Spleen (tissue), 11 donors: ENCODE data around the gene A4GNT. TPM values are rescaled to one million over a fixed set of nuclear protein-coding genes. Genes with fewer than 3 reads are reported as not detected.

Experiments
- DNase-seq: peaks from one replicate; pipeline ENCODE4 v3.0.0-alpha.2; 2020
- H3K27ac ChIP-seq, 8 donors: fragments of 200-600 bp; sonication (generic) in 7 of 8; 1 replicate in 4 of 8; 2 replicates in 4 of 8; pipeline versions ENCODE4 v1.5.0 to v1.8.0; 2016 to 2021; ENCODE audit warnings: inconsistent platforms in 4 of 8, mild to moderate bottlenecking in 4 of 8, moderate library complexity in 1 of 8
- H3K27me3 ChIP-seq, 7 donors: fragments of 200-600 bp; sonication (generic) in 6 of 7; replicated peaks in 1 of 7; 1 replicate in 4 of 7; 2 replicates in 3 of 7; pipeline versions ENCODE4 v1.5.0 to v1.8.0; 2016 to 2021; ENCODE audit warnings: inconsistent platforms in 3 of 7, mild to moderate bottlenecking in 1 of 7
- H3K36me3 ChIP-seq, 6 donors: fragments of 200-600 bp; sonication (generic) in 5 of 6; 1 replicate in 4 of 6; 2 replicates in 2 of 6; pipeline versions ENCODE4 v1.5.0 to v1.8.0; 2016 to 2021; ENCODE audit warnings: inconsistent platforms in 2 of 6
- H3K4me1 ChIP-seq, 6 donors: fragments of 200-600 bp; sonication (generic) in 5 of 6; 1 replicate in 3 of 6; 2 replicates in 3 of 6; pipeline versions ENCODE4 v1.5.0 to v1.8.0; 2016 to 2021; ENCODE audit warnings: inconsistent platforms in 3 of 6
- H3K4me3 ChIP-seq, 8 donors: fragments of 200-600 bp; sonication (generic) in 7 of 8; 1 replicate in 4 of 8; 2 replicates in 4 of 8; pipeline versions ENCODE4 v1.5.0 to v1.8.0; 2016 to 2021; ENCODE audit warnings: inconsistent platforms in 4 of 8, mild to moderate bottlenecking in 4 of 8, moderate library complexity in 2 of 8
- H3K9me3 ChIP-seq, 8 donors: fragments of 200-600 bp; sonication (generic) in 7 of 8; 1 replicate in 4 of 8; 2 replicates in 4 of 8; pipeline versions ENCODE4 v1.5.0 to v1.8.0; 2016 to 2021; ENCODE audit warnings: inconsistent platforms in 4 of 8
- CTCF ChIP-seq, 11 experiments: fragments of 200-600 bp in 7 of 11; fragments of 450-650 bp in 4 of 11; sonication (generic) in 4 of 11; IDR thresholded peaks in 8 of 11; conservative IDR thresholded peaks in 3 of 11; 1 replicate in 7 of 11; 2 replicates in 4 of 11; pipeline versions ENCODE4 v1.4.0 to v1.8.0; 2016 to 2021; ENCODE audit warnings: antibody characterized with exemption in 11 of 11, inconsistent platforms in 4 of 11, mild to moderate bottlenecking in 1 of 11
- POLR2A ChIP-seq, 3 donors: fragments of 450-650 bp; IDR thresholded peaks; one replicate each; pipeline ENCODE4 v1.5.1; 2017; ENCODE audit warnings: antibody characterized with exemption in 3 of 3, mild to moderate bottlenecking in 1 of 3
- POLR2AphosphoS5 ChIP-seq, 3 donors: sonication (generic); formaldehyde crosslinking; IDR thresholded peaks; one replicate each; pipeline ENCODE4 v1.5.1; 2017; ENCODE audit warnings: antibody characterized with exemption in 3 of 3
- WGBS, 5 donors: extraction: QIAGEN DNeasy Blood & Tissue Kit in 3 of 5; methylation state at CpG; one replicate each; pipeline versions ENCODE4 v1.1.5 to v1.1.7; 2013 to 2018; 5-methylcytosine and 5-hydroxymethylcytosine counted together
- intact Hi-C: fragments of 100-400 bp; cut with DNase I; formaldehyde crosslinking; loops from one replicate; pipeline ENCODE4 v1.15.0; 2023; ENCODE audit warnings: low total_unique reads
- polyA plus RNA-seq, 3 donors: library from polyadenylated mRNA; stranded (reverse); fragments of 200-250 nt; gene quantifications; one replicate each; pipeline ENCODE4 v1.2.1, GENCODE V29; 2013
- total RNA-seq, 7 donors: library from RNA; depleted of rRNA in 3 of 7; stranded (reverse); fragments of >200 nt in 3 of 7; fragmentation: NEBNext Ultra II Directional in 4 of 7; extraction: Animal tissue kit (Norgen Biotek cat#: 25700) in 4 of 7; gene quantifications; one replicate each; pipeline versions ENCODE4 v1.1.0 to v1.2.1, GENCODE V29; 2016 to 2021
- donor health status: healthy with polysubstance abuse.
- donor health status: DM: no; HTN: no; CAD: no; lungs with moderate emphysema.
- donor health status: DM: no; HTN: no; CAD: no.
- donor health status: Bipolar disorder and iron deficiency.
- donor health status: healthy.
- donor health status: DM: no; HTN: no; CAD: no.
- donor health status: DM: yes; HTN: yes; CAD: no.

The A4GNT gene
- total and polyA plus RNA-seq, 10 donors, result not detected

GRCh38 chr3:138114988-138115971 lies 16.9 kb downstream of the A4GNT start, which contains the start of gene DZIP1L:
Gene DZIP1L, minus strand, starts transcription at chr3:138115608. Its CDS starts 11,637 bp downstream, at chr3:138103971.
- peak; percentile 92 for DNase-seq
- WGBS, 5 donors, result 1 to 2% (median 1%) methylated on average over 44 to 86 of the region's 86 CpGs
- H3K27ac ChIP-seq, result peak within 1 kb of the TSS; percentile 62 to 84 (median 79)
- peaks cover 0 to 30% (median 2%) of the 10 kb centered on the region in 7 donors for H3K27me3 ChIP-seq
- H3K9me3 ChIP-seq, result no peaks in the 10 kb centered on the region
- peaks cover 2 to 44% (median 23%) of the 10 kb centered on the region in 6 donors for H3K4me1 ChIP-seq
- TF ChIP-seq POLR2AphosphoS5 (IDR thresholded peaks at IDR 0.05) (peak in 2 of 3 donors; percentile 61 to 64), POLR2A (IDR thresholded peaks at IDR 0.05) (no peak), CTCF (IDR thresholded peaks at IDR 0.05 in 8 of 11, conservative IDR thresholded peaks at IDR 0.05 in 3 of 11) (peak in 9 of 11 experiments; percentile 18 to 81 (median 67))
- H3K4me3 ChIP-seq, result peak within 1 kb of the TSS; percentile 49 to 83 (median 68)
- H3K36me3 ChIP-seq, result no peaks in the 10 kb centered on the region
- intact Hi-C loops, result no loop called here

- WGBS, 5 donors, result 22 to 40% (median 30%) methylated on average over 9 of the region's 9 CpGs
- TF ChIP-seq CTCF (IDR thresholded peaks at IDR 0.05 in 8 of 11, conservative IDR thresholded peaks at IDR 0.05 in 3 of 11), result no peak
- no peak for TF ChIP-seq POLR2A (IDR thresholded peaks at IDR 0.05)
- TF ChIP-seq POLR2AphosphoS5 (IDR thresholded peaks at IDR 0.05), result no peak
- Histone ChIP-seq H3K4me3 (peak overlapping the region; percentile 49 to 83 (median 68)), H3K9me3 (no peaks in the 10 kb centered on the region), H3K36me3 (no peaks in the 10 kb centered on the region), H3K27me3 (peaks cover 0 to 30% (median 2%) of the 10 kb centered on the region in 7 donors), H3K27ac (peak overlapping the region in 7 of 8 donors; percentile 74 to 84 (median 80)), H3K4me1 (peaks cover 2 to 44% (median 23%) of the 10 kb centered on the region in 6 donors)
- intact Hi-C loops, result no loop called here
- DNase-seq, result no peak
Measured at GRCh38 chr3:138114431-138114918, 17.7 kb downstream of the A4GNT start.

GRCh38 chr3:138113326-138113725 lies 18.9 kb downstream of the A4GNT start:
- peaks cover 0 to 30% (median 2%) of the 10 kb centered on the region in 7 donors for H3K27me3 ChIP-seq
- H3K36me3 ChIP-seq, result no peaks in the 10 kb centered on the region
- no peak overlapping the region for H3K4me3 ChIP-seq
- DNase-seq, result no peak
- H3K27ac ChIP-seq, result no peak overlapping the region
- intact Hi-C loops, result no loop called here
- whole genome bisulfite sequencing, 5 donors, result 82 to 100% (median 86%) methylated on average over 1 of the region's 1 CpG
- H3K9me3 ChIP-seq, result no peaks in the 10 kb centered on the region
- H3K4me1 ChIP-seq, result peaks cover 2 to 36% (median 18%) of the 10 kb centered on the region in 6 donors
- TF ChIP-seq POLR2A (IDR thresholded peaks at IDR 0.05), result no peak
- TF ChIP-seq POLR2AphosphoS5 (IDR thresholded peaks at IDR 0.05), result no peak
- TF ChIP-seq CTCF (IDR thresholded peaks at IDR 0.05 in 8 of 11, conservative IDR thresholded peaks at IDR 0.05 in 3 of 11), result no peak

- no peak overlapping the region for H3K4me3 ChIP-seq
Measured at GRCh38 chr3:138112362-138112761, 19.8 kb downstream of the A4GNT start.

More at GRCh38 chr3:138112362-138112761, 19.8 kb downstream of the A4GNT start:
- H3K9me3 ChIP-seq, result no peaks in the 10 kb centered on the region
- no peaks in the 10 kb centered on the region for H3K36me3 ChIP-seq
- intact Hi-C loops, result no loop called here
- H3K27me3 ChIP-seq, result peaks cover 0 to 30% (median 2%) of the 10 kb centered on the region in 7 donors
- H3K27ac ChIP-seq, result no peak overlapping the region
- DNase-seq, result no peak
- WGBS, 5 donors, result 92 to 96% (median 93%) methylated on average over 8 of the region's 8 CpGs
- TF ChIP-seq CTCF (IDR thresholded peaks at IDR 0.05 in 8 of 11, conservative IDR thresholded peaks at IDR 0.05 in 3 of 11) (no peak), POLR2AphosphoS5 (IDR thresholded peaks at IDR 0.05) (no peak), POLR2A (IDR thresholded peaks at IDR 0.05) (no peak)
- H3K4me1 ChIP-seq, result peaks cover 2 to 36% (median 18%) of the 10 kb centered on the region in 6 donors
